ENCODE results near the gene P3H2. TPM values are rescaled to one million over a fixed set of nuclear protein-coding genes. Genes with fewer than 3 reads are reported as not detected.

P3H2 gene
- total and polyA plus RNA-seq, 2 of the 4 experiments (the other 2 are of a cell fraction) = 54.7 to 64.3 TPM

DNA sequence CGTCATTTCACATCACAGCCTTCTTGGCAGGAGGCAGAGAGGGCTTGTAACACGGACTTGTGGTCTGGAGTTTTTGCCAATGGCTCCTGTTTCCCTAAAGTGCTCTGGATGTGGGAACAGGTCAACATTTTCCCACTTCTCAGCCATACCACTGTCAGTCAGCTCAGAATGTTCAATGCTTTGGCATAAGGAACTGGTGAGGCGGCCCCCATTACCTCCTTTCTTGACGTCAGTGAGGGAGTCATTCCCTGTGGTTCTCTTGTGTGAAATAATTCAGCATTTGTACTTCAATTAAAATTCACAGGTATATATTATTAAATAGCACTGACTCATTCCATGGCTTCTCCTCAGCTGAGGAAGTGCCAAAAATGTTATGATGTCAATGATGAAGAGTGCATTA, 167.1 kb downstream of the P3H2 start:
- no peaks in the 10 kb centered on the region for H3K4me1 ChIP-seq (ENCODE audit: control insufficient read depth, insufficient read depth, low read length)
- in situ Hi-C loops (cut with MboI; ENCODE audit: low sequenced_read_pairs) = no loop called here

More for the DNA sequence above, 167.1 kb downstream of the P3H2 start:
- Histone ChIP-seq H3K4me3 (ENCODE audit: insufficient read depth, low read depth, low read length) (no peak overlapping the region), H3K23ac (ENCODE audit: low read depth, low read length) (no peak overlapping the region), H3K27me3 (ENCODE audit: control insufficient read depth, insufficient read depth, low read length) (no peaks in the 10 kb centered on the region), H3K18ac (ENCODE audit: low read depth, low read length) (no peak overlapping the region), H4K5ac (ENCODE audit: low read depth, low read length) (no peak overlapping the region), H3K36me3 (ENCODE audit: control insufficient read depth, insufficient read depth, low read length) (no peaks in the 10 kb centered on the region; the same call in 1 of the 2 replicates), H3K9me1 (ENCODE audit: insufficient read depth, low read length) (no peaks in the 10 kb centered on the region), H2AK5ac (ENCODE audit: low read depth, low read length) (no peak overlapping the region), H3K27ac (ENCODE audit: insufficient read depth, low read length) (no peak overlapping the region), H2AFZ (replicated peaks; ENCODE audit: low read length, poor library complexity) (no peak overlapping the region), H2BK120ac (ENCODE audit: low read depth, low read length) (no peak overlapping the region), H2AK9ac (replicated peaks; ENCODE audit: low read depth, low read length, poor library complexity) (no peak overlapping the region), H3K4me2 (ENCODE audit: low read depth, low read length) (no peak overlapping the region), H2BK5ac (ENCODE audit: low read depth, low read length, poor library complexity, severe bottlenecking) (no peak overlapping the region), H3K9ac (ENCODE audit: low read depth, low read length) (no peak overlapping the region), H3K56ac (ENCODE audit: extremely low read depth, insufficient read depth, low read length) (no peak overlapping the region), H3K4ac (ENCODE audit: low read depth, low read length) (no peak overlapping the region), H4K20me1 (ENCODE audit: insufficient read depth, low read length) (no peaks in the 10 kb centered on the region), H4K8ac (ENCODE audit: low read depth in 2 of 2, low read length in 2 of 2) (no peak overlapping the region), H2BK20ac (ENCODE audit: low read depth, low read length) (no peak overlapping the region), H4K91ac (ENCODE audit: insufficient read depth, low read depth, low read length) (no peak overlapping the region), H2BK15ac (ENCODE audit: low read depth, low read length) (no peak overlapping the region), H3K14ac (replicated peaks; ENCODE audit: low read depth, low read length) (no peak overlapping the region), H3K79me1 (ENCODE audit: low read depth in 1 of 2, low read length in 2 of 2) (no peaks in the 10 kb centered on the region), H3K9me3 (ENCODE audit: control insufficient read depth, insufficient read depth, low read length) (no peaks in the 10 kb centered on the region)
- TF ChIP-seq BHLHE40 (IDR thresholded peaks at IDR 0.05; ENCODE audit: low read depth, low read length) (no peak), RFX5 (IDR thresholded peaks at IDR 0.05; ENCODE audit: low read depth, low read length) (no peak), MAFK (IDR thresholded peaks at IDR 0.05; ENCODE audit: low read depth, low read length) (no peak), RAD21 (IDR thresholded peaks at IDR 0.05; ENCODE audit: low read length) (no peak), RCOR1 (IDR thresholded peaks at IDR 0.05; ENCODE audit: insufficient replicate concordance, low read length) (no peak), SMC3 (IDR thresholded peaks at IDR 0.05; ENCODE audit: low read depth, low read length) (no peak), MAZ (IDR thresholded peaks at IDR 0.05; ENCODE audit: borderline replicate concordance, low read depth, low read length) (no peak), POLR2A (IDR thresholded peaks at IDR 0.05; ENCODE audit: low read depth, low read length) (no peak)
- TF ChIP-seq, protein P1, sequence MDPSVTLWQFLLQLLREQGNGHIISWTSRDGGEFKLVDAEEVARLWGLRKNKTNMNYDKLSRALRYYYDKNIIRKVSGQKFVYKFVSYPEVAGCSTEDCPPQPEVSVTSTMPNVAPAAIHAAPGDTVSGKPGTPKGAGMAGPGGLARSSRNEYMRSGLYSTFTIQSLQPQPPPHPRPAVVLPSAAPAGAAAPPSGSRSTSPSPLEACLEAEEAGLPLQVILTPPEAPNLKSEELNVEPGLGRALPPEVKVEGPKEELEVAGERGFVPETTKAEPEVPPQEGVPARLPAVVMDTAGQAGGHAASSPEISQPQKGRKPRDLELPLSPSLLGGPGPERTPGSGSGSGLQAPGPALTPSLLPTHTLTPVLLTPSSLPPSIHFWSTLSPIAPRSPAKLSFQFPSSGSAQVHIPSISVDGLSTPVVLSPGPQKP (IDR thresholded peaks at IDR 0.05; ENCODE audit: borderline replicate concordance, low read depth, low read length) = no peak
- WGBS, 2 experiments (ENCODE audit: extremely low coverage in 2 of 2, insufficient read length in 1 of 2) = no CpG with 5 or more reads among the region's 4 CpGs
- dilution Hi-C loops (cut with HindIII; ENCODE audit: low sequenced_read_pairs, unreplicated experiment) (no loop called here), intact Hi-C loops (cut with micrococcal nuclease) (no loop called here)
- DNase-seq (peak; percentile 29), ATAC-seq (ENCODE audit: low read depth) (no peak)
- ChIA-PET CTCF (interaction anchor here (0.6 to 0.7 kb wide), 2 partner anchors 79 to 1426 kb away, joined by 3 read pairs; no protein-coding TSS in a partner anchor), POLR2A (ENCODE audit: unreplicated experiment) (interaction anchor here (0.7 kb wide), 1 partner anchor 531 kb away, joined by 3 read pairs; no protein-coding TSS in a partner anchor)
- BruUV-seq (replicated peaks) = no TSS peak

Data from IMR-90 (cell line).